Measurements from ENCODE around the gene SHB.

DNA sequence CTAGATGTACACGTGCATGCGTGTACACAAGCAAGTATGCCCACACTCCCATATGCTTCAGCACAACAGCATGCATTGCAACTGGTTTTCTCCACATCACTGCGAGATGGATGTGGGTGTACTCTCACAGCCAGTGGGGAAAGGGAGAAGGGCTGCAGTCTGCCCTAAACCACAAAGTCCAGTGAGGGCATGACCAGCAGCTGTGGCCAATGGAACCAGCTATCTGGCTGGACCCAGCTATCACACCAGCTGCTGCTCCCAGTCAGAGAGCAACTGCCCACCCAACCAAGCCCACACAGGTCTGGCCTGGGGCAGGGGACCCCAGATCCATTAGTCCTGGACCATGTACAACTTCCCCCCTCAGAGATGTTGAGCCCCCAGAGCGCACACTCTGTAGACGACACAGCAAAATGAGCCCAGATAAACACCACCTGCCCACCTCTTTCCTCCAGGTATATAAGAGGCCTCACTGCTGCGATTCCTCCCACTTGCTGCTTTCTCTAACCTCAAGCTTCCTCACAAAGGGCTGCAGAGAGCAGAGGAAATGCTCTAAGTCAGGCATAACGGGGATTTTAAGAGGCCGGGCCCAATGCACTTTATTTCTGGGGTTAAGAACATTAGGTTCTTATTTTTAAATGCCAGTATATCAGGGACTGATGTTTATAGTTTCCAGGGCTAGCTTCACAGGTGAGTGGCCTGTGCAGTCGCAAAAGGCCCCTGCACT, 39.0 kb downstream of the SHB start:
- TF ChIP-seq, protein P1, sequence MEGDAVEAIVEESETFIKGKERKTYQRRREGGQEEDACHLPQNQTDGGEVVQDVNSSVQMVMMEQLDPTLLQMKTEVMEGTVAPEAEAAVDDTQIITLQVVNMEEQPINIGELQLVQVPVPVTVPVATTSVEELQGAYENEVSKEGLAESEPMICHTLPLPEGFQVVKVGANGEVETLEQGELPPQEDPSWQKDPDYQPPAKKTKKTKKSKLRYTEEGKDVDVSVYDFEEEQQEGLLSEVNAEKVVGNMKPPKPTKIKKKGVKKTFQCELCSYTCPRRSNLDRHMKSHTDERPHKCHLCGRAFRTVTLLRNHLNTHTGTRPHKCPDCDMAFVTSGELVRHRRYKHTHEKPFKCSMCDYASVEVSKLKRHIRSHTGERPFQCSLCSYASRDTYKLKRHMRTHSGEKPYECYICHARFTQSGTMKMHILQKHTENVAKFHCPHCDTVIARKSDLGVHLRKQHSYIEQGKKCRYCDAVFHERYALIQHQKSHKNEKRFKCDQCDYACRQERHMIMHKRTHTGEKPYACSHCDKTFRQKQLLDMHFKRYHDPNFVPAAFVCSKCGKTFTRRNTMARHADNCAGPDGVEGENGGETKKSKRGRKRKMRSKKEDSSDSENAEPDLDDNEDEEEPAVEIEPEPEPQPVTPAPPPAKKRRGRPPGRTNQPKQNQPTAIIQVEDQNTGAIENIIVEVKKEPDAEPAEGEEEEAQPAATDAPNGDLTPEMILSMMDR (IDR thresholded peaks at IDR 0.05; ENCODE audit: low read length) = no peak
- no peak for TF ChIP-seq EZH2 (IDR thresholded peaks at IDR 0.05; ENCODE audit: borderline replicate concordance, low read length)

Measured in OCI-LY1 (cell line).